K562 (cell line): ENCODE results near the gene UBE2E1. TPM values are rescaled to one million over a fixed set of nuclear protein-coding genes. Genes with fewer than 3 reads are reported as not detected.
A peak's percentile ranks its signal among the peaks of the same experiment; 100 is the strongest.

Experiments
- ATAC-seq: fragments of 200-7000 bp; cut with Tn5 transposase; 3 replicates; pipeline ENCODE4 v1.9.1; 2020; ENCODE audit warnings: moderate library complexity
- BruUV-seq: library from RNA; stranded (reverse); fragments of 400-500 nt; replicated peaks from 2 replicates; lab custom pipeline; 2021; lab: Mats Ljungman, UMichigan
- CTCF ChIA-PET: fragments of 300-600 bp; formaldehyde crosslinking; extraction: SDS; loops from one replicate; lab custom pipeline; 2021; ENCODE audit warnings: low intra/inter-chr PET ratio; lab: Yijun Ruan, JAX
- POLR2A ChIA-PET: fragments of 300-600, 350-650 bp; sonication (Branson Sonifier 250); formaldehyde crosslinking; extraction: SDS; loops from one replicate; lab custom pipeline; 2021; ENCODE audit warnings: antibody characterized with exemption, inconsistent platforms; lab: Yijun Ruan, JAX
- DNase-seq, 4 experiments: peaks; one replicate each; pipeline versions ENCODE4 v3.0.0 to v3.0.0-alpha.2; 2011 to 2018; ENCODE audit warnings: low spot score in 3 of 4, mixed read lengths in 3 of 4; ENCODE audit errors: extremely low read depth in 1 of 4
- FAIRE-seq: peaks from 2 replicates; lab custom pipeline; 2011; peaks lifted over from hg19 to GRCh38; lab: Jason Lieb, UNC
- H2AFZ ChIP-seq: 2 replicates; pipeline ENCODE4 v1.6.0; 2011; ENCODE audit warnings: low read depth, low read length, control low read depth, inconsistent platforms
- H3K27ac ChIP-seq: fragments of 200-600 bp; 3 replicates; pipeline ENCODE4 v1.8.0; 2011; ENCODE audit warnings: low read depth, mild to moderate bottlenecking, control low read depth, inconsistent platforms, low read length, moderate library complexity, mixed read lengths; ENCODE audit errors: extremely low read depth
- H3K27me3 ChIP-seq, 2 experiments: fragments of 300-600 bp in 1 of 2; 2 replicates in 1 of 2; 3 replicates in 1 of 2; pipeline versions ENCODE4 v1.6.0 to v1.8.0; 2011; ENCODE audit warnings: inconsistent platforms in 2 of 2, low read length in 2 of 2, mild to moderate bottlenecking in 1 of 2, mixed read lengths in 1 of 2, moderate library complexity in 1 of 2; ENCODE audit not compliant: control insufficient read depth in 2 of 2, insufficient read depth in 2 of 2
- H3K36me3 ChIP-seq: fragments of 300-600 bp; 3 replicates; pipeline ENCODE4 v1.8.0; 2011; ENCODE audit warnings: mild to moderate bottlenecking, low read length, inconsistent platforms; ENCODE audit not compliant: control insufficient read depth, insufficient read depth
- H3K4me1 ChIP-seq, 2 experiments: fragments of 200-600 bp in 1 of 2; replicated peaks in 1 of 2; 2 replicates in 1 of 2; 3 replicates in 1 of 2; pipeline versions ENCODE4 v1.5.1 to v1.8.0; 2011; ENCODE audit warnings: inconsistent platforms in 2 of 2, low read length in 2 of 2, mild to moderate bottlenecking in 1 of 2, mixed read lengths in 1 of 2, moderate library complexity in 1 of 2; ENCODE audit not compliant: control insufficient read depth in 2 of 2, insufficient read depth in 2 of 2
- H3K4me2 ChIP-seq: 2 replicates; pipeline ENCODE4 v1.6.1; 2011; ENCODE audit warnings: low read length, control low read depth, inconsistent platforms, mixed read lengths; ENCODE audit not compliant: insufficient read depth
- H3K4me3 ChIP-seq: fragments of 200-600 bp; sonication (generic), shearing (Covaris generic); 2 replicates; pipeline ENCODE4 v1.5.1; 2016; ENCODE audit warnings: control low read depth, inconsistent platforms
- H3K79me2 ChIP-seq: fragments of 200-600 bp; 3 replicates; pipeline ENCODE4 v1.8.0; 2011; ENCODE audit warnings: low read length, inconsistent platforms; ENCODE audit not compliant: control insufficient read depth, insufficient read depth
- H3K9ac ChIP-seq, 2 experiments: 2 replicates each; pipeline versions ENCODE4 v1.6.0 to v1.6.1; 2011; ENCODE audit warnings: low read depth in 2 of 2, low read length in 2 of 2, control low read depth in 1 of 2, inconsistent platforms in 1 of 2, mild to moderate bottlenecking in 1 of 2, mixed read lengths in 1 of 2; ENCODE audit not compliant: insufficient read depth in 1 of 2
- H3K9me1 ChIP-seq: one replicate; pipeline ENCODE4 v1.6.0; 2011; ENCODE audit warnings: inconsistent platforms, mild to moderate bottlenecking, low read length, moderate library complexity; ENCODE audit not compliant: control insufficient read depth, insufficient read depth
- H3K9me3 ChIP-seq: replicated peaks from 2 replicates; pipeline ENCODE4 v1.5.1; 2011; ENCODE audit warnings: low read depth, low read length, inconsistent platforms; ENCODE audit not compliant: control insufficient read depth, insufficient read depth
- H4K20me1 ChIP-seq: replicated peaks from 2 replicates; pipeline ENCODE4 v1.6.1; 2011; ENCODE audit warnings: low read length, inconsistent platforms, mixed read lengths; ENCODE audit not compliant: control insufficient read depth, insufficient read depth
- CEBPG ChIP-seq, 3 experiments: fragments of 200-800 bp in 1 of 3; sonication (Bioruptor generic) in 1 of 3; sonication (generic) in 1 of 3; formaldehyde crosslinking in 1 of 3; IDR thresholded peaks in 2 of 3; conservative IDR thresholded peaks in 1 of 3; 2 replicates each; pipeline versions ENCODE4 v1.6.1 to v1.8.0; 2016 to 2022; ENCODE audit warnings: missing compliant biosample characterization in 2 of 3, missing genetic modification characterization in 2 of 3, mild to moderate bottlenecking in 1 of 3, missing genetic modification reagents in 1 of 3
- TAF15 ChIP-seq: fragments of 200-400 bp; formaldehyde crosslinking; IDR thresholded peaks from 2 replicates; pipeline ENCODE4 v1.6.1; 2017; ENCODE audit warnings: mild to moderate bottlenecking, low read depth, low read length, moderate library complexity
- WGBS: fragments of 100-300 bp; shearing (Covaris generic); methylation state at CpG from one replicate; pipeline ENCODE4 v1.1.6; 2016; ENCODE audit warnings: low coverage, mixed read lengths; ENCODE audit not compliant: insufficient coverage; ENCODE audit errors: missing lambda C conversion rate; 5-methylcytosine and 5-hydroxymethylcytosine counted together
- in situ Hi-C: fragments of 300-500 bp; cut with MboI; formaldehyde crosslinking; loops from 4 replicates; pipeline ENCODE4 v1.15.0; 2018; ENCODE audit warnings: inconsistent platforms, mixed read lengths
- intact Hi-C: fragments of 100-400 bp; cut with micrococcal nuclease; formaldehyde crosslinking; loops from 2 replicates; pipeline ENCODE4 v1.14.2; 2022
- polyA plus RNA-seq, 8 experiments: library from polyadenylated mRNA; depleted of rRNA in 4 of 8; stranded (reverse) in 5 of 8; unstranded in 3 of 8; fragments of >200 nt; fragmentation: Nextera tagmentation in 2 of 8; fragmentation: Illumina TruSeq in 1 of 8; extraction: Ambion mirVana in 2 of 8; extraction: Trizol in 1 of 8; gene quantifications; 2 replicates each; pipeline versions ENCODE4 v1.2.1 to v1.2.3, GENCODE V29; 2011 to 2014; ENCODE audit warnings: inconsistent platforms in 1 of 8, missing spikeins in 1 of 8
- total RNA-seq, 7 experiments: library from RNA; depleted of rRNA in 6 of 7; stranded (reverse); fragments of >200 nt in 6 of 7; fragmentation: Illumina TruSeq in 2 of 7; extraction: Trizol in 2 of 7; gene quantifications; 2 replicates each; pipeline versions ENCODE4 v1.2.1 to v1.2.3, GENCODE V29; 2011 to 2021; ENCODE audit warnings: low replicate concordance in 1 of 7
- TF ChIP-seq, protein P1 (sequence below): sonication (generic); formaldehyde crosslinking; IDR thresholded peaks from 2 replicates; pipeline ENCODE4 v1.8.0; 2022; ENCODE audit warnings: missing genetic modification reagents, mild to moderate bottlenecking, borderline replicate concordance

UBE2E1 gene
- total and polyA plus RNA-seq, 9 of the 15 experiments (the other 6 are each of a cell fraction or from before 2014, with no cell fraction given) = 54.4 to 294 (median 165) TPM

DNA sequence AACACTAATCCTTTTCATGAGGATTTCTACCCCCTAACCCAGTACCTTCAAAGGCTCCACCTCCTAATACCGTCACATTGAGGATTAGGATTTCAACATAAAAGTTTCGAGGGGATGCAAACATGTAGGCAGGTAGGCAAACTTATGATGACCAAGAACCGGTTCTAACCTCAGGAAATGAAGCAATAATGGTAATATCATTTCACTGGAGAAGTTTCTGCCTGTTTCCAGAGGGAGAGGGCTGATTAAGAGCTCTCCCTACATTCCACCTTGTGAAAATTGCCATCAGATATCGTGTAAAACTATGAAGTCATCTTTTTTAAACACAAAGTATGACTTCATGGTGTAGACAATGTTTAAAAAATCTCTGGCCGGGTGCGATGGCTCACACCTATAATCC lies 79.5 kb downstream of the UBE2E1 start:
- DNase-seq = no peak
- in situ Hi-C loops = no loop called here
- no TSS peak for BruUV-seq
- POLR2A ChIA-PET = interaction anchor here (0.8 to 2.6 kb wide), 3 partner anchors 9 to 23 kb away, joined by 3 to 18 read pairs (median 3); no protein-coding TSS in a partner anchor
- no peaks in the 10 kb centered on the region for H4K20me1 ChIP-seq
- CTCF ChIA-PET = no interaction called here
- H3K9ac ChIP-seq = no peak overlapping the region
- TF ChIP-seq CEBPG (CRISPR knock-in tag; IDR thresholded peaks at IDR 0.05) (no peak), CEBPG (tag; conservative IDR thresholded peaks at IDR 0.05 in 1 of 2, IDR thresholded peaks at IDR 0.05 in 1 of 2) (peak in 1 of 2 experiments; percentile 29; a peak in 1 of 4 replicates), TAF15 (no peak)
- TF ChIP-seq, protein P1, sequence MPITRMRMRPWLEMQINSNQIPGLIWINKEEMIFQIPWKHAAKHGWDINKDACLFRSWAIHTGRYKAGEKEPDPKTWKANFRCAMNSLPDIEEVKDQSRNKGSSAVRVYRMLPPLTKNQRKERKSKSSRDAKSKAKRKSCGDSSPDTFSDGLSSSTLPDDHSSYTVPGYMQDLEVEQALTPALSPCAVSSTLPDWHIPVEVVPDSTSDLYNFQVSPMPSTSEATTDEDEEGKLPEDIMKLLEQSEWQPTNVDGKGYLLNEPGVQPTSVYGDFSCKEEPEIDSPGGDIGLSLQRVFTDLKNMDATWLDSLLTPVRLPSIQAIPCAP (CRISPR knock-in tag) = no peak
- TF ChIP-seq, all 486 proteins: peak for 1
- Histone ChIP-seq H3K4me2 (no peak overlapping the region), H3K79me2 (peaks cover 15% of the 10 kb centered on the region; the same call in 1 of the 3 replicates), H3K9me1 (no peaks in the 10 kb centered on the region), H3K4me1 (peaks cover 0 to 3% of the 10 kb centered on the region in 2 experiments; a peak in 2 of 5 replicates), H3K36me3 (peaks cover 33% of the 10 kb centered on the region), H3K27me3 (no peaks in the 10 kb centered on the region), H2AFZ (no peak overlapping the region), H3K9me3 (no peaks in the 10 kb centered on the region), H3K27ac (no peak overlapping the region), H3K4me3 (no peak overlapping the region)
- intact Hi-C loops = loop anchor here (10.0 kb wide), 1 partner anchor 260 kb away; no protein-coding TSS in a partner anchor
- FAIRE-seq (no peak), ATAC-seq (no peak)
- WGBS = 71% methylated on average over 6 of the region's 6 CpGs
